ENCODE results near the gene FAM3A. TPM values are rescaled to one million over a fixed set of nuclear protein-coding genes. Genes with fewer than 3 reads are reported as not detected.

The FAM3A gene
- total and polyA plus RNA-seq, 2 experiments from 2014 or later, result 12.0 to 16.5 TPM

GRCh38 chrX:154490021-154490413 is 26.0 kb downstream of the FAM3A start:
- Histone ChIP-seq H3K4me1 (ENCODE audit: insufficient read depth) (no peaks in the 10 kb centered on the region), H4K20me1 (replicated peaks; ENCODE audit: insufficient read depth) (no peaks in the 10 kb centered on the region), H3K36me3 (ENCODE audit: insufficient read depth) (no peaks in the 10 kb centered on the region), H3K79me2 (replicated peaks; ENCODE audit: insufficient read depth) (no peaks in the 10 kb centered on the region), H3K4me3 (peak overlapping the region; percentile 54), H3K4me2 (peak overlapping the region; percentile 75), H3K27me3 (ENCODE audit: insufficient read depth) (no peaks in the 10 kb centered on the region), H3K9me2 (ENCODE audit: insufficient read depth) (no peaks in the 10 kb centered on the region), H3K27ac (ENCODE audit: low read depth) (no peak overlapping the region), H2AFZ (no peak overlapping the region), H3F3A (replicated peaks; ENCODE audit: low read depth) (no peaks in the 10 kb centered on the region)
- Mint-ChIP-seq H3K27ac (0 out of 2 replicates have a peak overlapping the region, but pooled peaks have one; percentile 74), H3K4me3 (peak overlapping the region; percentile 76), H3K36me3 (ENCODE audit: low read depth) (no peaks in the 10 kb centered on the region; the same call in 2 of the 3 replicates), H3K27me3 (ENCODE audit: insufficient read depth, low read depth, poor library complexity) (peaks cover 16% of the 10 kb centered on the region), H3K4me1 (peaks cover 3% of the 10 kb centered on the region; the same call in 2 of the 3 replicates), H3K9me3 (no peaks in the 10 kb centered on the region)
- DNase-seq (ENCODE audit: low spot score) (peak; percentile 25), ATAC-seq (peak; percentile 6; the same call in 2 of the 3 replicates)
- TF ChIP-seq POLR2AphosphoS5 (IDR thresholded peaks at IDR 0.05; ENCODE audit: low read depth) (no peak), NANOG (IDR thresholded peaks at IDR 0.05; ENCODE audit: borderline replicate concordance) (no peak), ZNF331 (CRISPR knock-in tag; IDR thresholded peaks at IDR 0.05; ENCODE audit: low read depth) (no peak), STAT1 (IDR thresholded peaks at IDR 0.05; ENCODE audit: unreplicated experiment) (no peak)

- Histone ChIP-seq H3K9me2 (ENCODE audit: insufficient read depth) (no peaks in the 10 kb centered on the region), H3F3A (replicated peaks; ENCODE audit: low read depth) (no peaks in the 10 kb centered on the region), H3K4me3 (no peak overlapping the region), H3K27me3 (ENCODE audit: insufficient read depth) (no peaks in the 10 kb centered on the region), H3K79me2 (replicated peaks; ENCODE audit: insufficient read depth) (no peaks in the 10 kb centered on the region), H3K4me1 (ENCODE audit: insufficient read depth) (no peaks in the 10 kb centered on the region), H2AFZ (no peak overlapping the region), H3K4me2 (no peak overlapping the region), H3K27ac (ENCODE audit: low read depth) (no peak overlapping the region), H4K20me1 (replicated peaks; ENCODE audit: insufficient read depth) (no peaks in the 10 kb centered on the region), H3K36me3 (ENCODE audit: insufficient read depth) (no peaks in the 10 kb centered on the region)
- H3K36me3 Mint-ChIP-seq (ENCODE audit: low read depth), result no peaks in the 10 kb centered on the region; the same call in 2 of the 3 replicates
- ATAC-seq, result no peak
- peak overlapping the region; percentile 76; the same call in 2 of the 3 replicates for H3K4me3 Mint-ChIP-seq
- peaks cover 16% of the 10 kb centered on the region for H3K27me3 Mint-ChIP-seq (ENCODE audit: insufficient read depth, low read depth, poor library complexity)
- DNase-seq (ENCODE audit: low spot score), result no peak
- H3K4me1 Mint-ChIP-seq, result peaks cover 3% of the 10 kb centered on the region; the same call in 2 of the 3 replicates
- no peak overlapping the region for H3K27ac Mint-ChIP-seq
- H3K9me3 Mint-ChIP-seq, result no peaks in the 10 kb centered on the region
- TF ChIP-seq REST (IDR thresholded peaks at IDR 0.05; ENCODE audit: unreplicated experiment) (no peak), CREB1 (CRISPR knock-in tag; IDR thresholded peaks at IDR 0.05; ENCODE audit: low read depth) (no peak), ZNF462 (CRISPR knock-in tag; IDR thresholded peaks at IDR 0.05) (no peak), ZNF114 (CRISPR knock-in tag; IDR thresholded peaks at IDR 0.05) (no peak), ZNF331 (CRISPR knock-in tag; IDR thresholded peaks at IDR 0.05; ENCODE audit: low read depth) (no peak), EZH2 (IDR thresholded peaks at IDR 0.05; ENCODE audit: low read depth, unreplicated experiment) (no peak), STAT1 (IDR thresholded peaks at IDR 0.05; ENCODE audit: unreplicated experiment) (no peak), EZH2phosphoT487 (IDR thresholded peaks at IDR 0.05; ENCODE audit: unreplicated experiment) (no peak), ETS1 (IDR thresholded peaks at IDR 0.05) (no peak), POLR2AphosphoS5 (IDR thresholded peaks at IDR 0.05; ENCODE audit: low read depth) (no peak)
Measured at GRCh38 chrX:154489182-154489581, 26.9 kb downstream of the FAM3A start.

Data from GM23338 (cell line).